H1 (cell line): ENCODE measurements around the gene PCDHB3. TPM values are rescaled to one million over a fixed set of nuclear protein-coding genes. Genes with fewer than 3 reads are reported as not detected.

ENCODE experiments used
- HDAC2 ChIP-seq, 2 experiments: fragments of 300-600 bp in 1 of 2; sonication (generic) in 1 of 2; IDR thresholded peaks; 2 replicates each; pipeline ENCODE4 v1.6.1; 2011 to 2012; ENCODE audit warnings: low read depth in 2 of 2, low read length in 2 of 2, mild to moderate bottlenecking in 2 of 2, moderate library complexity in 2 of 2, borderline replicate concordance in 1 of 2, inconsistent platforms in 1 of 2
- MAFK ChIP-seq: IDR thresholded peaks from 2 replicates; pipeline ENCODE4 v1.6.1; 2012; ENCODE audit warnings: low read depth, mild to moderate bottlenecking, improper control_type of control experiment, low read length
- NANOG ChIP-seq: IDR thresholded peaks from 2 replicates; pipeline ENCODE4 v1.6.1; 2011; ENCODE audit warnings: low read length, low read depth, mild to moderate bottlenecking, inconsistent platforms; ENCODE audit not compliant: insufficient read depth, poor library complexity, severe bottlenecking
- NRF1 ChIP-seq: IDR thresholded peaks from 2 replicates; pipeline ENCODE4 v1.6.1; 2011; ENCODE audit warnings: mild to moderate bottlenecking, low read depth, low read length, improper control_type of control experiment
- POU5F1 ChIP-seq: IDR thresholded peaks from 2 replicates; pipeline ENCODE4 v1.6.1; 2011; ENCODE audit warnings: low read depth, mild to moderate bottlenecking, low read length, moderate library complexity
- RAD21 ChIP-seq, 2 experiments: IDR thresholded peaks in 1 of 2; conservative IDR thresholded peaks in 1 of 2; 2 replicates each; pipeline ENCODE4 v1.6.1; 2011; ENCODE audit warnings: low read depth in 2 of 2, low read length in 2 of 2, improper control_type of control experiment in 1 of 2, inconsistent platforms in 1 of 2, mild to moderate bottlenecking in 1 of 2, moderate library complexity in 1 of 2
- RBBP5 ChIP-seq: IDR thresholded peaks from 2 replicates; pipeline ENCODE4 v1.7.1; 2012; ENCODE audit warnings: low read depth, mild to moderate bottlenecking, inconsistent platforms, low read length, moderate library complexity, borderline replicate concordance
- SIN3A ChIP-seq, 2 experiments: IDR thresholded peaks in 1 of 2; conservative IDR thresholded peaks in 1 of 2; 2 replicates each; pipeline ENCODE4 v1.6.1; 2011 to 2012; ENCODE audit warnings: low read length in 2 of 2, improper control_type of control experiment in 1 of 2, low read depth in 1 of 2, mild to moderate bottlenecking in 1 of 2
- SIX5 ChIP-seq: IDR thresholded peaks from 2 replicates; pipeline ENCODE4 v1.6.1; 2011; ENCODE audit warnings: mild to moderate bottlenecking, low read depth, low read length
- SP1 ChIP-seq: IDR thresholded peaks from 2 replicates; pipeline ENCODE4 v1.6.1; 2011; ENCODE audit warnings: low read depth, low read length
- polyA plus RNA-seq, 7 experiments: library from polyadenylated mRNA; depleted of rRNA in 3 of 7; stranded (reverse) in 5 of 7; unstranded in 2 of 7; fragments of >200 nt in 5 of 7; fragments of 200-250 nt in 2 of 7; gene quantifications; 1 replicate in 5 of 7; 2 replicates in 1 of 7; 4 replicates in 1 of 7; pipeline versions ENCODE4 v1.2.1 to v1.2.3, GENCODE V29; 2011 to 2013; ENCODE audit warnings: missing spikeins in 2 of 7, mixed read lengths in 2 of 7
- total RNA-seq: library from RNA; stranded (reverse); fragmentation: NEBNext Ultra II Directional; extraction: Animal tissue kit (Norgen Biotek cat#: 25700); gene quantifications from 2 replicates; pipeline ENCODE4 v1.2.1, GENCODE V29; 2021
- TF ChIP-seq, protein P1 (sequence below): fragments of 300-600 bp; sonication (generic); IDR thresholded peaks from 2 replicates; pipeline ENCODE4 v1.7.1; 2012; ENCODE audit warnings: low read length, moderate library complexity, mild to moderate bottlenecking, inconsistent platforms; ENCODE audit not compliant: insufficient replicate concordance

PCDHB3 gene
- total and polyA plus RNA-seq, 2 of the 8 experiments (the other 6 are each of a cell fraction or from before 2014, with no cell fraction given), result 1.6 to 3.4 TPM

DNA sequence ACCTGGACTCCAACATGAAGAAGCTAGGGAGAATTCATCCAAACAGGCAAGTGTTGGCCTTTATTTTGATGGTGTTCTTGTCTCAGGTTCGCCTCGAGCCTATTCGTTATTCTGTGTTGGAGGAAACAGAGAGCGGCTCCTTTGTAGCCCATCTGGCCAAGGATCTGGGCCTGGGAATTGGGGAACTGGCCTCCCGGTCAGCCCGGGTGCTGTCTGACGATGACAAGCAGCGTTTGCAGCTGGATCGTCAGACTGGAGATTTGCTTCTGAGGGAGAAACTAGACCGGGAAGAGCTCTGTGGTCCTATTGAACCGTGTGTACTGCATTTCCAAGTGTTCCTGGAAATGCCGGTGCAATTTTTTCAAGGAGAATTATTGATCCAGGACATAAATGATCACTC, 21.7 kb downstream of the PCDHB3 start (continued):
- TF ChIP-seq, protein P1, sequence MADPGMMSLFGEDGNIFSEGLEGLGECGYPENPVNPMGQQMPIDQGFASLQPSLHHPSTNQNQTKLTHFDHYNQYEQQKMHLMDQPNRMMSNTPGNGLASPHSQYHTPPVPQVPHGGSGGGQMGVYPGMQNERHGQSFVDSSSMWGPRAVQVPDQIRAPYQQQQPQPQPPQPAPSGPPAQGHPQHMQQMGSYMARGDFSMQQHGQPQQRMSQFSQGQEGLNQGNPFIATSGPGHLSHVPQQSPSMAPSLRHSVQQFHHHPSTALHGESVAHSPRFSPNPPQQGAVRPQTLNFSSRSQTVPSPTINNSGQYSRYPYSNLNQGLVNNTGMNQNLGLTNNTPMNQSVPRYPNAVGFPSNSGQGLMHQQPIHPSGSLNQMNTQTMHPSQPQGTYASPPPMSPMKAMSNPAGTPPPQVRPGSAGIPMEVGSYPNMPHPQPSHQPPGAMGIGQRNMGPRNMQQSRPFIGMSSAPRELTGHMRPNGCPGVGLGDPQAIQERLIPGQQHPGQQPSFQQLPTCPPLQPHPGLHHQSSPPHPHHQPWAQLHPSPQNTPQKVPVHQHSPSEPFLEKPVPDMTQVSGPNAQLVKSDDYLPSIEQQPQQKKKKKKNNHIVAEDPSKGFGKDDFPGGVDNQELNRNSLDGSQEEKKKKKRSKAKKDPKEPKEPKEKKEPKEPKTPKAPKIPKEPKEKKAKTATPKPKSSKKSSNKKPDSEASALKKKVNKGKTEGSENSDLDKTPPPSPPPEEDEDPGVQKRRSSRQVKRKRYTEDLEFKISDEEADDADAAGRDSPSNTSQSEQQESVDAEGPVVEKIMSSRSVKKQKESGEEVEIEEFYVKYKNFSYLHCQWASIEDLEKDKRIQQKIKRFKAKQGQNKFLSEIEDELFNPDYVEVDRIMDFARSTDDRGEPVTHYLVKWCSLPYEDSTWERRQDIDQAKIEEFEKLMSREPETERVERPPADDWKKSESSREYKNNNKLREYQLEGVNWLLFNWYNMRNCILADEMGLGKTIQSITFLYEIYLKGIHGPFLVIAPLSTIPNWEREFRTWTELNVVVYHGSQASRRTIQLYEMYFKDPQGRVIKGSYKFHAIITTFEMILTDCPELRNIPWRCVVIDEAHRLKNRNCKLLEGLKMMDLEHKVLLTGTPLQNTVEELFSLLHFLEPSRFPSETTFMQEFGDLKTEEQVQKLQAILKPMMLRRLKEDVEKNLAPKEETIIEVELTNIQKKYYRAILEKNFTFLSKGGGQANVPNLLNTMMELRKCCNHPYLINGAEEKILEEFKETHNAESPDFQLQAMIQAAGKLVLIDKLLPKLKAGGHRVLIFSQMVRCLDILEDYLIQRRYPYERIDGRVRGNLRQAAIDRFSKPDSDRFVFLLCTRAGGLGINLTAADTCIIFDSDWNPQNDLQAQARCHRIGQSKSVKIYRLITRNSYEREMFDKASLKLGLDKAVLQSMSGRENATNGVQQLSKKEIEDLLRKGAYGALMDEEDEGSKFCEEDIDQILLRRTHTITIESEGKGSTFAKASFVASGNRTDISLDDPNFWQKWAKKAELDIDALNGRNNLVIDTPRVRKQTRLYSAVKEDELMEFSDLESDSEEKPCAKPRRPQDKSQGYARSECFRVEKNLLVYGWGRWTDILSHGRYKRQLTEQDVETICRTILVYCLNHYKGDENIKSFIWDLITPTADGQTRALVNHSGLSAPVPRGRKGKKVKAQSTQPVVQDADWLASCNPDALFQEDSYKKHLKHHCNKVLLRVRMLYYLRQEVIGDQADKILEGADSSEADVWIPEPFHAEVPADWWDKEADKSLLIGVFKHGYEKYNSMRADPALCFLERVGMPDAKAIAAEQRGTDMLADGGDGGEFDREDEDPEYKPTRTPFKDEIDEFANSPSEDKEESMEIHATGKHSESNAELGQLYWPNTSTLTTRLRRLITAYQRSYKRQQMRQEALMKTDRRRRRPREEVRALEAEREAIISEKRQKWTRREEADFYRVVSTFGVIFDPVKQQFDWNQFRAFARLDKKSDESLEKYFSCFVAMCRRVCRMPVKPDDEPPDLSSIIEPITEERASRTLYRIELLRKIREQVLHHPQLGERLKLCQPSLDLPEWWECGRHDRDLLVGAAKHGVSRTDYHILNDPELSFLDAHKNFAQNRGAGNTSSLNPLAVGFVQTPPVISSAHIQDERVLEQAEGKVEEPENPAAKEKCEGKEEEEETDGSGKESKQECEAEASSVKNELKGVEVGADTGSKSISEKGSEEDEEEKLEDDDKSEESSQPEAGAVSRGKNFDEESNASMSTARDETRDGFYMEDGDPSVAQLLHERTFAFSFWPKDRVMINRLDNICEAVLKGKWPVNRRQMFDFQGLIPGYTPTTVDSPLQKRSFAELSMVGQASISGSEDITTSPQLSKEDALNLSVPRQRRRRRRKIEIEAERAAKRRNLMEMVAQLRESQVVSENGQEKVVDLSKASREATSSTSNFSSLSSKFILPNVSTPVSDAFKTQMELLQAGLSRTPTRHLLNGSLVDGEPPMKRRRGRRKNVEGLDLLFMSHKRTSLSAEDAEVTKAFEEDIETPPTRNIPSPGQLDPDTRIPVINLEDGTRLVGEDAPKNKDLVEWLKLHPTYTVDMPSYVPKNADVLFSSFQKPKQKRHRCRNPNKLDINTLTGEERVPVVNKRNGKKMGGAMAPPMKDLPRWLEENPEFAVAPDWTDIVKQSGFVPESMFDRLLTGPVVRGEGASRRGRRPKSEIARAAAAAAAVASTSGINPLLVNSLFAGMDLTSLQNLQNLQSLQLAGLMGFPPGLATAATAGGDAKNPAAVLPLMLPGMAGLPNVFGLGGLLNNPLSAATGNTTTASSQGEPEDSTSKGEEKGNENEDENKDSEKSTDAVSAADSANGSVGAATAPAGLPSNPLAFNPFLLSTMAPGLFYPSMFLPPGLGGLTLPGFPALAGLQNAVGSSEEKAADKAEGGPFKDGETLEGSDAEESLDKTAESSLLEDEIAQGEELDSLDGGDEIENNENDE, result no peak
- no peak for TF ChIP-seq SIX5
- no peak for TF ChIP-seq MAFK
- TF ChIP-seq SP1, result no peak
- TF ChIP-seq NRF1, result no peak
- TF ChIP-seq POU5F1, result no peak
- no peak for TF ChIP-seq RAD21 (IDR thresholded peaks at IDR 0.05 in 1 of 2, conservative IDR thresholded peaks at IDR 0.05 in 1 of 2; ENCODE audit: low read depth in 2 of 2, low read length in 2 of 2)
- no peak for TF ChIP-seq RBBP5
- TF ChIP-seq HDAC2 (IDR thresholded peaks at IDR 0.05; ENCODE audit: borderline replicate concordance in 1 of 2, low read depth in 2 of 2, low read length in 2 of 2), result no peak
- no peak for TF ChIP-seq SIN3A (conservative IDR thresholded peaks at IDR 0.05 in 1 of 2, IDR thresholded peaks at IDR 0.05 in 1 of 2; ENCODE audit: low read depth in 1 of 2, low read length in 2 of 2)
- no peak for TF ChIP-seq NANOG
